ENCODE data around the gene MYO18A.

- TF ChIP-seq CTCF (IDR thresholded peaks at IDR 0.05) (no peak), POLR2A (IDR thresholded peaks at IDR 0.05) (no peak)
Observed at GRCh38 chr17:29090750-29091605, 89.2 kb downstream of the MYO18A start.

Measured in tibial nerve (tissue), 3 donors.